Stimulated activated CD8-positive, alpha-beta memory T cell treated with anti-CD3 and anti-CD28 coated beads, Interleukin-4, amount 100 ng/mL, for 48 hours (primary cell): ENCODE results near the gene HDAC7.
"Not testable (repeated sequence)": the region's sequence is repeated elsewhere in the genome, so short reads cannot be mapped to it uniquely, and the experiment has no call there.

Source experiments
- DNase-seq: peaks from one replicate; pipeline ENCODE4 v3.0.0-alpha.2; 2020

Gene HDAC7

DNA sequence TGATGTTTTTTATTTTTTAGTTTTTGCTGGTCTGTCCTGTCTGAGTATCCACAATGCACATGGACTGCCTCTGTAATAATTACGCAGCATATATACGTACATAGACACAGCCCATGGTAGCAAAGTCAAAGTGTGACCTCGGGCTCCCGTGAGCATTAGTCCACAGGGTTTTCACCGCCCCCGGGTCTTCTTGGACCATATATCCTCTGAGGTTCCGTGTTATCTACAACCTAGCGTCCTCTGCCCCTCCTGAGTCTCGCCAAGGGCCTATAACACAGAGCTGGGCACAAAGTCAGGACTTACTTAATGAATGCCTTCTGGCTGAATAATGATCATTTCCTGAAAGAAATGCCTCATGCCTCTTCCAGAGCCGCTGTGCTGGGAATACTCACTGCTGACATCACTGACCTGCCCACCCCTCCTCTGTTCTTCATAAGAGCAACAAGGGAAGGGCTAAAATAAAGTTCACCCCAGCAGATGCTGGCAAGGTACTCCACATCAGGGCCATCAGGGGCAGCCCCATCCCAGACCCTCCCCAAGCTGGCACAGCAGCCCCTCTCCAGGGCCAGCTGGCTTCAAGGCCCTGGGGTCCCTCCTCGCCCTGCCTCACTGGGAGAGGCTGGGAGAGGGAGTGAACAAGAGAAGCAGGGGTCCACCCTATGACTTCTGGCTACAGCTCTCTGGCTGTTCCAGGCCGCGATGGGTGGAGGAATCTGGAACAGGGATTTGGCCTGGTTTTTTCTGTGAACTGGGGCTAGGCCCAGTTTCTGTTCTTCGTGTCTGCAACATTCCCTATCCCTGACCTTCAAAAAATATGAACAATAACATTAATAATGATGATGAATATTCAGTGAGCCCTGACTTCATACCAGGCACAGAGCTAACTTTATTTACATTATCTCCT is 7.9 kb downstream of the HDAC7 start:
- no peak for DNase-seq

DNA sequence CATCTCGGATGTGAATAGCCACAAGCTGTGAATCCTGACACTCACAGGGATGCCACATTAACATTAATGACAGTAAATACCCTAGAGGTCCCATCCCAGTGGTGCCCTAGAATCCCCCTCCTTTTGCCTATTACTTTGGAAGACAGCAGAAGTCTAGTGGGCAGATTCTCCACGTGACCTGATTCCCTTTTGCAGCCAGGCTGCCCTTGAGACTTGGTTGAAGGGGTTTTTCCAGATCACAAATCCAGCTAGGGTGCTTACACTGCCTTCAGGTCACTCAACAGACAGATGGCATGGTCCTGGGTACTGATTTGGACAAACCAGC is 8.7 kb downstream of the HDAC7 start:
- no peak for DNase-seq

DNA sequence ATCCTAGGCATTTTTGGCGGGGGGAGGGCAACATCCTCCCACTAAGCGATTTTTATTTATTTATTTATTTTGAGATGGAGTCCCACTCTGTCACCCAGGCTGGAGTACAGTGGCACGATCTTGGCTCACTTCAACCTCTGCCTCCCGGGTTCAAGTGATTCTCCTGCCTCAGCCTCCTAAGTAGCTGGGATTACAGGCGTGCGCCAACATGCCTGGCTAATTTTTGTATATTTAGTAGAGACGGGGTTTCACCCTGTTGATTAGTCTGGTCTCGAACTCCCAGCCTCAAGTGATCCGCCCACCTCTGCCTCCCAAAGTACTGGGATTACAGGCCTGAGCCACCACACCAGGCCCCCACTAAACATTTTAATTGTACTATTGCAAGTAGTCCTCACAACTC is 10.2 kb downstream of the HDAC7 start:
- DNase-seq = not testable (repeated sequence)

DNA sequence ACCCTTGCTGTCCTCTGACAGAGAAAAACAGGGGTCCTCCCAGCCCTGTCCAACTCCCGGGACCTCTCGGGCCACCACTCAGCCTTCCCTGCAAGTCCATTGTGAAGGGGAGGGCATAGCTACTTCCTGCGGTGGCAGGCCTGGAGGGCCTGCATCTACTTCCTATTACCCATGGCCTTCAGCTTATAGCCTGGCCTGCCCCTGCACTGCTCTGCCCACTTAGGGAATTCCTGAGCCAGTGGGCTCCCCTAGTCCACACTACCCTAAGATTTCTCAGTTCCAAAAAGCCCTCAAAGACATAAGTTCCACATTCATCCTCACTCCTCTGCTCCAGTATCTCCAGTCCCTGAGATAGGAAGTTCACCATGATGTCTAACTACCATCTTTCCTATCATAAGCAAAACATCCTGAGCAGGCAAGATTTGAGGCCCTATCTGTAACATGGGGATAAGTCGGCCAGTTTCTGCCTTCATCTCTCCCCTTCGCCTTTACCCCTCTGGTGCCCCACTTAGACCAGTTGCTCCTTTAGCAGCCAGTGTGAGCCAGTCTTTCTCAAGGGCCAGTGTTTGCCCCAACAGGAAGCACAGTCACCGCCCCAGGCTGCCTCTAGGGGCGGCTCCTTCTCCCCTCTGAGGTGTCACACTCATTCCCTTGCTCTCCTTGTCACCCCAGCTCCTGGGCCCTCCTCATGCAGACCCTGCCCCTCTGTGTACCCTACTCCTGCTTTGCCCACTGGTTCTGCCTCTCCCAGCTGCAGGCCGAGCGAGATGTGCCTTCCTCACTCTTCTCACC is 10.9 kb downstream of the HDAC7 start:
- peak; percentile 73 for DNase-seq

DNA sequence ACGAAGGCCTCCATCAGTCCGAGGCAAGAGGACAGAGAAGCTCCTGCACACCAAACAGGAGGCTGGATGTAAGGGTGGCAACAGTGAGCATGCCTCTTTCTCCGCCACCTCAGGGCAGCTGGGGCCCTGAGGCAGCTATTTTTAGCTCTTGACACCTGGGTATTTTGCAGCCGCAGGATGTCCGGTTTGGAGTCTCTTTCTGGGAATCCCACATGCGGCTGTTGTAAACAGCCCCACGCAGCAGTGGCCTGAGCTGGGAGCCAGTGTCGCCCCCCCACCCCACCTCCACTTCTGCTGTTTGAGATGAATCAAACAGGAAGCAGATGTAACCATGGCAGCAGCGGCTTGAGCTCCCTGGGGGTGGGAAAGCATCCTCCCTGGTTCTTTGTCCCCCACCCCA is 11.7 kb downstream of the HDAC7 start:
- peak; percentile 86 for DNase-seq

DNA sequence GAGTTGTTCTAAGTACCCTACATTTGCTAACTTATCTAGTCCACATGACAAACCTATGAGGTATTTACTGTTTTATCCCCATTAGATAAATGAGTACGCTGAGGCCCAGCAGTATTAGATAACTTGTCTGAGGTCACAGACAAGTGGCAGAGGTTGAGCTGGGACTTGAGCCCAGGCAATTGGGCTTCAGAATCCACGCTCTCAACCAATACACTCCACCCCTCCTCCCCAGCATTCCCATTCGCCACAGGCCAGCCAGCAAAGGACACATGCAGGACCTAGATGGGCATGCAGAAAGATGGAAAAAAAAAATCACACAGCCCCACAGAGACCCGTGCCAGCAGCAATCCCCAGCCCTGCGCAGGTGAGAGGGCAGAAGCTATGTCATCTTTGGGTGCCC is 12.4 kb downstream of the HDAC7 start:
- DNase-seq = no peak

DNA sequence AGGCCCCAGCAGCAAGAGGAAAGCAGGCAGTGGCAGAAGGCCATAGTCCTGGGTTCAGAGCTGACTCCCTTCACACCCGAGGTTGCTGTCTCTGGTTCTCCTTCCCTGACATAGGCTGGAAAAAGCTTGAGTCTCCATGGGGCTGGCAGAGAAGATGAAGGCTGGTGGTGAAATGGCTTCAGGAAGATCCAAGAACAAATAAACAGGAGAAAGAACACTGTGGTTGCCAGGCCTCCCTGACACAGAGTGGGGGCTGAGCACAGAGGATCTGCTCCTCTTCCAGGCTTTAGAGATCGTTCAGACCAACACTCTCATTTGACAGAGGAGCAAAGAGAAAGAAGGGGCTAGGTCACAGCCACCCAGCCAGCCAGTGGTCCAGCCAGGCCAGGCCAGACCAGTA is 14.3 kb downstream of the HDAC7 start:
- no peak for DNase-seq

DNA sequence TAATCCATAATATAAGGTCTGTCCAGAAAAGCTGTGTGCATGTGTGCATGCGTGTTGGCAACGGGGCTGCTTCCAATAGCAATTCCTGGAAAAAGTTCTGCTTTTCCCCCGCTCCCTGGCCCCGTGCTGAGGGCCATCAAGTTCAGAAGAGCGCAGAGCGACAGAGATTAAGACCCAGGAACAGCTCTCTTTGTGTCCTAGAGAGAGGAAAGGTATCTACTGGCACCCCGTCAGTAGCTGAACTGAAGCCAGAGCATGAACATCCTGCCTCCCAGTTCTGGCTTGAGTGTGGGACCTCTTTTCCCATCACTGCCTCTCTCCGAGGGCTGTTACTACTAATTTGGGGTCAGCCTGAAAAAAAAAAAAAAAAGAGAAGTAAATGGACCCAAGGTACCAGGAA is 15.5 kb downstream of the HDAC7 start:
- no peak for DNase-seq

DNA sequence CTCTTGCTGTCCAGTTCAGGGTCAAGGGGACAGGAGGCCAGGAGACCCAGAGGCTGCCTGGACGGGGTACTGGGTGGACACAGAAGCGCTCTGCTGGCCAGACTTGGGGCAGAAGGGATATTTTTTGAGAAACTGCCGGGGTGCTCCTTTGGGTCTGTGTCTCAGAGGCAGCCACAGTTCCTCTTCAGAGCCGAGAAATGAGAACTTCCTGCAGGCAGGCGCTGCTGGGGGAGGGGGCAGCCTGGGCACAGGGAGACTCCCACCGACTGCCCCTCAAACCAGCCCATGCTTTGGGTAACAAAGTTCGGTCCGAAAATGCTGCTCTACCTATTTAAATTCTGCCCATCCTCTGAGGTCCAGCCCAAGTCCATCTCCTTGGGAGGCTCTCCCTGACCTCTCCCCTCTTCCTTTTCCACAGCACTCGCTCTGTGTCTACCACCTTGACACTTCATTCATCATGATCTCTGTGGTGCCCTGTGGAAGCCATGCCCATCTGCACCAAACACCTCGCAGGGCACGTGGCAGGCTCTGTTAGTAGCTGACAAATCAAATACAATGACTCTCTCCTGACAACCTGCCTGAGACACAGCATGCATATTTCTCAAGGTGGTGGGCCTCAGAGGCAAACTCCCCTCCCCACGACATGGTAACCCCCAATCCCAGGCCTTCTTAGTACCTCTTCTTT is 16.4 kb downstream of the HDAC7 start:
- no peak for DNase-seq

DNA sequence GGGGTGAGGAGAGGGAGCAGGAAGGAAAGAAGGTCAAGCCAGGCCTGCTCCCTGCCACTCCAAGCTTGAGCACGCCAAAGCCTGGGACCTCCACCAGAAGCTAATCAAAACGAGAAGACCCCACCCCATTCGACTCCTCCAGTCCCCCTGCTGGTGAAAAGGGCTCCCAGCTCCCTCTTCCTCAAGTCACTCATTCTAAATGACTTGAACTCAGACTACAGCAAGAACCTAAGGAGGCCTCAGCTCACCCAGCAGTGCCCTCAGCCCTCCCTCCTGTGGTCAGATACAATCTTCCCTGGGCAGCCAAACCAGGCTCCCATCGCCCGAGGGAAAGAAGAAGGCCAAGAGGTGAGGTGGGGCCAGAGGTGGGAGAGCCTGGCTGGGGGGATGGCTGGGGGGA is 17.4 kb downstream of the HDAC7 start:
- DNase-seq = no peak

DNA sequence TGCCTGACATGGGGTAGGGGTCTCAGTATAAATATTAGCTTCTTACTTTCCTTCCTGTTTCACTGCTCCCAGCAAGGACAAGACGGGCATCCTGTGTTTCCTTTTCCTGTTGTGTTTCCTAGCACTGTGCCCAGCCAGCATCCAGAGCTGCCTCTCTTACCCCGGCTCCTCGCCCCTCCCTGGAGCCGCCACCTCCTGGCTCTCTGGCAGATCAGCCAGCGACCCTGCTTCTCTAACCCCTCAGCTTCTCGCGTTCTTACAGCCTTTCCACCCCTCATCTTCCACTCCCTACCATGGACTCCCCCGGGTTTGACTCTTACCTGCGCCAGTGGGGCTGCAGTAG is 17.8 kb downstream of the HDAC7 start:
- no peak for DNase-seq

DNA sequence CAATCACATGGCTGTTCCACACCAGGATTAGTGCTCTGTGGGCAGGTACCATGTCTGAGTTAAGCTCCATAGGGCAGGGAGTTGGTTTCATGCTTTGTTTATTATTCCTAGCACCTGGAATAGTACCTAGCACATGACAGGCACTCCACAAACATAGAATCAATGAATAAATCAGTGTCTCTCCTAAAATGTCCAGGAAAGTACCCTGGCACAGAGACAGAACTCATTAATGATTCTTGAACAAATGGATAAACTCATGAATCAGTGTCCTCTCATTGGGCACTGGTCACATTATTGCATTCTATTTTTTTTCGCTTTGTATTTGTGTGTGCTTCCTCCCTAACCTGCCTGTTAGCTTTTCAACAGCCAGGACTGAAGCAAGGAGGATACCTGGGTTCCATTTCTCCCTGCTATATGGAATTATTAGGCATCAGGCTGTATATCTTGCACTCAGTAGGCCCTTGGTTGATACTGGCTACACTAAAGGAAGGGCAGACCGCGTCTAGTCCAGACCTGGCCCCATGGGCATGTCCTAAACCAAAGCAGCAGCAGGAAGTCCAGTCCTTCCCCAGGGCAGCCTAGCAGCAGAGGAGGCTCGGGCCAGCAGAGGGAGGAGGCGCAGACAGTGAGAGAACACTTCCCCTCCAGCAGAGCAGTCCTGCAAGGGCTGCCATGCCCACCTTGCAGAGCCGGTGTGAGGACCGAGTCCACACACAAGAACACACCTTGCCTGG is 18.4 kb downstream of the HDAC7 start:
- DNase-seq = no peak

DNA sequence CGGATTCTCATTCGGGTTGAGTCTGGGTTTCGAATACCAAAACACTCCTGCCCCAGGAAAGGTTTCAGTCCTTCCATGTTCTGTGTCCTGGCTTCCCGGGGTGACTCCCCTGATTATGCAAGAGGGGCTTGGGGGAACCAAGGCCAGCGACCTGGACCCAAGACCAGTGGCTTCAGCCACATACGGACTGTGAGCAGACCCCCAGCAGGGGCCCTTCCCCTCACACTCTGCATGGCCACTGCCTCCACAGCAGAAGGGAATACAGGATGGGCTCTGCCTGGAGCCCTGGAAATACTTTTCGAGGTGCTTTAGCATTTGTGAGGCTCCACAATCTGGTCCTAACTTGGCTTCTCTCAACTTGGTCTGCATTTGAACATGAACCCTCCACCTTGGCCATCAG is 19.1 kb downstream of the HDAC7 start:
- DNase-seq = no peak

DNA sequence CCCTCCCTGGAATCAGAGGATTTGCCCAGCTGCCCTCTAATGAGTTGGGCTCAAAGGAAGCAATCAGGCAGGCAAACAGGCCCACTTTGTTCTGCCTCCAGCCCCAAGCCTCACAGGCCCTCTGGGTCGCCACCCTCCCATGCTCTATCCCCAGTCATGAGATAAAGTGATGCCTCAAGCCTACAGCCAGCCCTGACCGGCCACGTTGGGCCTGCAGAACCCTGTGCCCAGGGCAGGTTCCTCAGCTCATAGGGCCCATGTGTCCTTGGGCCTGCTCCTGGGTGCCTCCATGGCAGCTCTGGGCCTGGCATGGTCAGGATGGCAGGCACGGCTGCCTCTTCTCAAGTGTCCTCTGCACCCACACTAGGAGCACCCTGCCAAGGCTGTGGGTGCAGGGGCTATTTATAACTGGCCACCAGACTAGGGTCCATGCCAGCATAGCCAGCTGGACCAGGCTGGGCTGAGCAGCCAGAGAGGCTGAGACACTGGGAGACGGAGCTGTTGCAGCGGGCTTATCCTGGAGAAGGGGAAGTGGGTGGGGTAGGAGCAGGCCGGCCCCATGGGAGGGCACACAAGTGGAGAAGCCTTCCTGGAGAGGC is 20.2 kb downstream of the HDAC7 start:
- DNase-seq = no peak

DNA sequence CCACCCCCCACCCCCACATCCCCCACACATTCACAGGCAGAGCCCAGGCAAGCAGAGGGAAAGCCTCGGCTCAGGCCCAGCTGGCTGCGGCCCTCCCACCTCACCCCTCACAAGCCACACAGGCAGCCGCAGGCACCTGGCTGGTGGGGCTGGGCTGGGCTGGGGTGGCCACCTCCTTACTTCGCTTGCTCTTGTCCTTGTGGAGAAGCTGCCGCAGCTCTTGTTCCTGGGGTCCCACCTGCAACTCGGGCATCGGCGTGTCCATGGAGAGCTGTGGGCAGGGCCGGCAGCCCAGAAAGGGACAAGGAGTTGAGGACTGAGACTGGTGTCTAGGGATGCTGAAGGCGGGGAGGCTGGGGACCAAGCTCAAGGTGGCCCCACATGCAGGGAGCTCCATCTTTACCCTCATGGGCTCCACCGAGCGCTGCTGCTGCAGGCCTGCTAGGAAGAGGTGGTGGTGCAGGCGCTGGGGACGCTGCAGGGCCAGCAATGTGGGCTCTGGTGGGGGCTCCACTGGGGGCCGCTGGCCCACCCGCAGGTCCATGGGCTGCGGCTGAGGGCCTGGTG is 21.2 kb downstream of the HDAC7 start:
- no peak for DNase-seq

DNA sequence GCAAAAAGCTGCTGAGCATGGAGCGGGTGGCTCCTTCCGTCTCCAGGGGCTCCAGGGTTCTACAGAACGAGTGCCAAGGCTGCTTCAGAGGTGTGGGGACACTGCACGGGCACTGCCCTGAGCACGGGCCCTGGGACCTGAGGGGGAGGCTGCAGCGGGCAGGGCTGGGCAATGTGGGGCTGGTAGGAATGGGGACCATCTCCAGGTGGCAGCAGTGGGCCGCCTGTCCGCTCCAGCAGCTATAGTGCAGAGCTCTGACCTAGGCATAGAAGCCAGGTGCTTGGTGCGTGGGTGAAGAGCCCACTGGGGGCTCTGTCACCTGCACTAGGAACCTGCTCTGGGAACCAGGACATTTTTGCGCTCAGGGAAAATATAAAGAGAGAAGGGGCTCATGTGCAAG is 22.3 kb downstream of the HDAC7 start:
- DNase-seq = no peak

DNA sequence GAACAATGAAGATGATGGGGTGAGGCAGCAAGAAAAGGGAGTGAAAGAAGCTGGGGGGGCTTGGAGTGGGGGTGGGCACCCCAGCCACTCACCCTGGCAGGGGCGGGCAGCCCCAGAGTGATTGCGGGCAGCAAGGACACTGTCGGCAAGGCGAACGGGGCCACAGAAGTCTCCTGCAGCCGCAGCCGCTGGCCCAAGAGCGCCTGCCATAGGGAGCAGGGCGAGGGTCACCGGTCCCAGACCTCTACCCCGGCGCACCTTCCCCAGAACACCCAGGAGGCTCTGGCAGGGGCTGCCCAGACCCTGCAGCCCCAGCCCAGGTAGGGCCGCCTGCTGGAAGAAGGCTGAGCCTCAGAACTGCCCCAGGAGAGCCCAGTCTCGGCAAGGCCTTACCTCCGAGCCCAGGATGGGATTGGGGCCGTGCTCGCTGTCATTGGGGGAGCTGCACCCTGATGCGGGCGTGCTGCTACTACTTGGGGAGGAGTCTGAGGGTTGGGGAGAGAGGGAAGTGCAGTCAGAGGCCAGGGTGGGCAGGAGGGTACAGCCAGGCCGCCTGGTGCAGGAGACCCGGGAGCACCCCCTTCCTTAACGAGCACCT is 23.8 kb downstream of the HDAC7 start:
- no peak for DNase-seq

DNA sequence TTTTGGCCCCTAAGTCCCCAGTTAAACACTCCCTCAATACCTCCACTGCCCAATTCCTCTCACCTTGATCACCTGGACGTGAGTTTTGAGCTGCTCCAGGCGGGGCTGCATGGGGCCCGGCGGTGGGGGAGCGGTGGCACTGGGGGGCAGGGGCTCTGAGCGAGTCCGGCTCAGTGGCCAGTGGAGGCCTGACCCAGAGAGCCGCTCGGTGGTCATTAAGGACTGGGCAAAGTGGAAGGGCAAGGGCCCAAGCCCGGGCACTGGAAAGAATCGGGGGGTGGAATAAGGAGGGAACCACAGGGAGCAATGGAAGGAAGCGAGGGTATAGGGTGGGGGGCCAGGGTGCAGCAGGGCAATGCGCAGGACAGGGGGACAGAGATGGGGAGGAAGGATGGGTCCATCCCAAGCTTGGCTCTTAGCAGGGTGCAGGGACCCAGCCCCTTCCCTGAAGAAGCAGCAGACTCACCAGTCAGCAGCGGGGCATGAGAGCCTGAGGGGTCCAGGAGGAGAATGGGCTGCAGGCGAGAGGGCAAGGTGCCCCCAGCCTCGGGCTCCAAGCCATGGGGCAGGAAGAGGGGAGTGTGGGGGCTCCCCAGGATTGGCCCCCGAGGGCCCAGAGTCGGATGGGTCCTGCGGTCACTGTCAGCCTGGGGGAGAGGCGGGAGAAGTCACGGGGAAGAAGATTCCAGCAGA is 24.4 kb downstream of the HDAC7 start:
- DNase-seq = no peak

DNA sequence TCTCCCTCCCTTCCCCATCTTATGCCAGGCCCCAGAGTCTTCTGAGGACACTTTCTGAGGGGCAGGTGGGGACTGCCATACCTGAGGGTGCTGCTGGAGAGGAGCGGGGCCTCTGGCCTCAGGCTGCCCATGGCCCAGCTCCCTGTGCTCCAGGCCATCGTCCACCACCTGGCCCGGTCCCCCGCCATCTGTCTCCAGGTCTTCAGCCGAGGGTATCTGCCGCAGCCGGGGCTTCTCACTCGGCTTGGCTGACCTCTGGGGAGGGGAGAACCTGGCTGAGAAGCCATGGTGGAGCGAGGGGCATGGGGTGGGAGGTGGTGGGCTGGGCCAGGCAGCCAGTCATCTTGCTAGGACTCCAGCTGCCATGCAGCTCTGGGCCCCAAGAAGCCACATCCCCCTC is 25.0 kb downstream of the HDAC7 start:
- no peak for DNase-seq

DNA sequence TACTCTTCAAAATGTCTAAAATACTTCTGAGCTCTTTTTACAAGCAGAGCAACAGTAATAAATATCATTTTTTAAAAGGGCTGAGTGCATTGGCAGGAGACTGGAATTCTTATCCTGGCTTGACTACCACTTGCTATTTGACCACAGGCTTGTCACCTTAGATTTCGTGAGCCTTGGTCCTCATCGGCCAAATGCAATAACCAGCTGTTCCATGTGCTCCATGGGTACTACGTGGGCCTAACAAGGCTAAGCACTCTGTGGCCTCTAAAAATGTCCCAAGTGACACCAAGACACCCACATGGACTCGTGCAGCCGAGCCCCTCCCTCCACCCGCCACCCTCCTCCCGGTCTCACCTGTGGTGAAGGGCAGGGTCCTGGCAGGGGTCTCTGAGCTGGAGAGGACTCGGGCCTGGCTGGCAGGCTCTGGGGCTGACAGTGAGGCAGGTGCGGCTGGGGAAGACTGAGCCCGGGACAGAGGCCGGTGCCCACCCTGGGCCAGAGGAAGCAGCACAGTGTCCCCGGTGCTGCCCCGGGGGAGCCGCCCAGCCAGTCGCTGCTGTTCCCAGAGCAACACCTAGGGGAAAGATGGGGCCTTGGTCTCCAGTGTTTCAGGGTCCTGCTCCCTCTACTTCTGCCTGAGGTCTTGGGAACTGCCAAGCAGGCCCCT is 26.6 kb downstream of the HDAC7 start:
- DNase-seq = no peak

DNA sequence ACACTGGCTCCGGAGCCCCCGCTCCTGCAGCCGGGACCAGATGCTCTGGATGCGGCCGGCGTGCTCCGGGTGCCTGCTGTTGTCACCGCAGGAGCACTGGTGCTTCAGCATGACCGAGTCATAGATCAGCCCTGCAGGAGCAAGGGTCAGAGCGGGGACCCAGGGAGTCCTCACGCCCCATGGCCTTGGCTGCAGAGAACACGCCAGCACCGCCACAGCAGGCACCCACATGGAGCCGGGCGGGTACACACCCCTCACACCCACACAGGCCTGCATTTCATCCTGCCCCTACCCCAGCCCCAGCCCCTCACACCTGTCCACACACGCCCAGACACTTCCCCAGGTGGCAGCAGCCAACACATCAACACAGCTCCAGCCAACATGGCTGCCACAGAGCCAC is 27.8 kb downstream of the HDAC7 start:
- DNase-seq = no peak
